SK-N-SH treated with all-trans-retinoic acid at 6 μM for 48 hours (cell line): ENCODE results near the gene CROCC2.

Experiments used
- ATAC-seq: fragments of 200-7000 bp; cut with Tn5 transposase; 3 replicates; pipeline ENCODE4 v1.9.1; 2020; ENCODE audit warnings: mild to moderate bottlenecking, moderate library complexity
- ARNTL ChIP-seq: fragments of 450-650 bp; formaldehyde crosslinking; IDR thresholded peaks from 2 replicates; pipeline ENCODE4 v1.5.0; 2020; ENCODE audit warnings: low read depth, mild to moderate bottlenecking, moderate library complexity, borderline replicate concordance
- BACH2 ChIP-seq: fragments of 250-450 bp; sonication (Bioruptor Pico); IDR thresholded peaks from 2 replicates; pipeline ENCODE4 v1.9.0; 2021; ENCODE audit warnings: mild to moderate bottlenecking, borderline replicate concordance
- CREB5 ChIP-seq: fragments of 250-450 bp; sonication (Bioruptor Pico); IDR thresholded peaks from 2 replicates; pipeline ENCODE4 v1.5.1; 2020; ENCODE audit warnings: low read depth, mild to moderate bottlenecking, moderate library complexity
- CSRNP3 ChIP-seq: fragments of 250-450 bp; sonication (Bioruptor Pico); IDR thresholded peaks from 2 replicates; pipeline ENCODE4 v1.5.1; 2021; ENCODE audit warnings: mild to moderate bottlenecking, moderate library complexity
- ESRRG ChIP-seq: fragments of 250-450 bp; sonication (Bioruptor Pico); IDR thresholded peaks from 2 replicates; pipeline ENCODE4 v1.6.1; 2021; ENCODE audit warnings: mild to moderate bottlenecking
- OSR1 ChIP-seq: fragments of 250-450 bp; sonication (Bioruptor Pico); IDR thresholded peaks from 2 replicates; pipeline ENCODE4 v1.8.0; 2022; ENCODE audit warnings: moderate library complexity, mild to moderate bottlenecking, inconsistent platforms
- PATZ1 ChIP-seq: fragments of 250-450 bp; sonication (Bioruptor Pico); IDR thresholded peaks from 2 replicates; pipeline ENCODE4 v1.8.0; 2020; ENCODE audit warnings: mild to moderate bottlenecking, moderate library complexity, borderline replicate concordance
- POU6F1 ChIP-seq: fragments of 250-450 bp; sonication (Bioruptor Pico); IDR thresholded peaks from 2 replicates; pipeline ENCODE4 v1.8.0; 2021; ENCODE audit warnings: low read depth, mild to moderate bottlenecking, moderate library complexity, borderline replicate concordance
- PPARA ChIP-seq: fragments of 250-450 bp; sonication (Bioruptor Pico); IDR thresholded peaks from 2 replicates; pipeline ENCODE4 v1.5.0; 2020; ENCODE audit warnings: mild to moderate bottlenecking, borderline replicate concordance
- RARB ChIP-seq: fragments of 250-450 bp; sonication (Bioruptor Pico); IDR thresholded peaks from 2 replicates; pipeline ENCODE4 v1.8.0; 2021; ENCODE audit warnings: mild to moderate bottlenecking, moderate library complexity
- TCF4 ChIP-seq: fragments of 250-450 bp; sonication (Bioruptor Pico); IDR thresholded peaks from 2 replicates; pipeline ENCODE4 v1.8.0; 2021; ENCODE audit warnings: mild to moderate bottlenecking, moderate library complexity, borderline replicate concordance
- TOX ChIP-seq: fragments of 250-450 bp; sonication (Bioruptor Pico); IDR thresholded peaks from 2 replicates; pipeline ENCODE4 v1.8.0; 2021; ENCODE audit warnings: mild to moderate bottlenecking, moderate library complexity, borderline replicate concordance
- TSHZ2 ChIP-seq: fragments of 250-450 bp; sonication (Bioruptor Pico); IDR thresholded peaks from 2 replicates; pipeline ENCODE4 v1.5.0; 2020; ENCODE audit warnings: mild to moderate bottlenecking, moderate library complexity
- ZC3H10 ChIP-seq: fragments of 250-450 bp; sonication (Bioruptor Pico); IDR thresholded peaks from 2 replicates; pipeline ENCODE4 v1.5.1; 2021; ENCODE audit warnings: mild to moderate bottlenecking, moderate library complexity
- ZFP3 ChIP-seq: fragments of 250-450 bp; sonication (Bioruptor Pico); IDR thresholded peaks from 2 replicates; pipeline ENCODE4 v1.5.0; 2020; ENCODE audit warnings: mild to moderate bottlenecking, moderate library complexity
- ZFP30 ChIP-seq: fragments of 450-650 bp; formaldehyde crosslinking; IDR thresholded peaks from 2 replicates; pipeline ENCODE4 v1.5.0; 2022; ENCODE audit warnings: mild to moderate bottlenecking, moderate library complexity
- ZNF565 ChIP-seq: fragments of 450-650 bp; formaldehyde crosslinking; conservative IDR thresholded peaks from 2 replicates; pipeline ENCODE4 v1.5.0; 2020; ENCODE audit warnings: low read depth, mild to moderate bottlenecking, moderate library complexity
- ZNF70 ChIP-seq: fragments of 450-650 bp; formaldehyde crosslinking; IDR thresholded peaks from 2 replicates; pipeline ENCODE4 v1.5.0; 2020; ENCODE audit warnings: mild to moderate bottlenecking, moderate library complexity

The CROCC2 gene

GRCh38 chr2:241003047-241003360, 96.9 kb downstream of the CROCC2 start:
- TF ChIP-seq ZC3H10 (CRISPR knock-in tag) (no peak), TOX (CRISPR knock-in tag) (no peak), ZFP3 (CRISPR knock-in tag) (no peak), ZNF70 (CRISPR knock-in tag) (no peak), ZFP30 (no peak), ESRRG (CRISPR knock-in tag) (no peak), CREB5 (CRISPR knock-in tag) (no peak), BACH2 (CRISPR knock-in tag) (no peak), ARNTL (CRISPR knock-in tag) (no peak), OSR1 (CRISPR knock-in tag) (no peak)
- TF ChIP-seq, all 23 proteins: peak for 0

GRCh38 chr2:241003369-241003768, 97.2 kb downstream of the CROCC2 start:
- ATAC-seq: no peak
- TF ChIP-seq ZNF565 (CRISPR knock-in tag): no peak
- TF ChIP-seq TCF4: no peak
- TF ChIP-seq CSRNP3 (CRISPR knock-in tag): no peak
- no peak for TF ChIP-seq TSHZ2 (CRISPR knock-in tag)
- no peak for TF ChIP-seq ESRRG (CRISPR knock-in tag)
- TF ChIP-seq BACH2 (CRISPR knock-in tag): no peak
- TF ChIP-seq, all 23 proteins: peak for 0

More at GRCh38 chr2:241003047-241003360, 96.9 kb downstream of the CROCC2 start:
- ATAC-seq: no peak

GRCh38 chr2:241003830-241004564, 97.9 kb downstream of the CROCC2 start:
- TF ChIP-seq TCF4: no peak
- TF ChIP-seq RARB (CRISPR knock-in tag): no peak
- TF ChIP-seq ZFP30: no peak
- TF ChIP-seq CREB5 (CRISPR knock-in tag): no peak
- TF ChIP-seq PPARA (CRISPR knock-in tag): no peak
- TF ChIP-seq ESRRG (CRISPR knock-in tag): no peak
- no peak for TF ChIP-seq ZC3H10 (CRISPR knock-in tag)
- no peak for TF ChIP-seq ARNTL (CRISPR knock-in tag)
- TF ChIP-seq TSHZ2 (CRISPR knock-in tag): no peak
- ATAC-seq: no peak

- no peak for ATAC-seq
- TF ChIP-seq ZFP3 (CRISPR knock-in tag): no peak
- no peak for TF ChIP-seq RARB (CRISPR knock-in tag)
- TF ChIP-seq ZNF70 (CRISPR knock-in tag): no peak
- TF ChIP-seq ZFP30: no peak
- no peak for TF ChIP-seq ZNF565 (CRISPR knock-in tag)
- no peak for TF ChIP-seq ESRRG (CRISPR knock-in tag)
- TF ChIP-seq CREB5 (CRISPR knock-in tag): no peak
- no peak for TF ChIP-seq TOX (CRISPR knock-in tag)
- no peak for TF ChIP-seq POU6F1 (CRISPR knock-in tag)
- TF ChIP-seq PATZ1 (CRISPR knock-in tag): no peak
These were observed 99.4 kb downstream of the CROCC2 start for GRCh38 chr2:241005569-241005968.
